HPDE6-E6E7 (cell line): ENCODE measurements around the gene GH1.

Experiments
- DNase-seq: peaks from one replicate; pipeline ENCODE4 v3.0.0; 2011; ENCODE audit warnings: missing footprints; ENCODE audit errors: extremely low spot score

Gene GH1

GRCh38 chr17:63944736-63945499, 26.3 kb upstream of the GH1 start:
- DNase-seq = no peak

- no peak for DNase-seq
These were observed 25.1 kb upstream of the GH1 start for GRCh38 chr17:63943745-63944144.

GRCh38 chr17:63942309-63942985, 23.8 kb upstream of the GH1 start:
- no peak for DNase-seq

GRCh38 chr17:63941751-63942150, 23.1 kb upstream of the GH1 start:
- no peak for DNase-seq

GRCh38 chr17:63941162-63941561, 22.5 kb upstream of the GH1 start:
- DNase-seq = no peak

- no peak for DNase-seq
These were observed 21.9 kb upstream of the GH1 start for GRCh38 chr17:63940584-63940983.

- DNase-seq = no peak
These were observed 21.2 kb upstream of the GH1 start for GRCh38 chr17:63939884-63940283.

GRCh38 chr17:63939401-63939800, 20.8 kb upstream of the GH1 start:
- no peak for DNase-seq

GRCh38 chr17:63937920-63938319, 19.3 kb upstream of the GH1 start:
- no peak for DNase-seq

- DNase-seq = no peak
These were observed 18.7 kb upstream of the GH1 start for GRCh38 chr17:63937319-63937718.

- DNase-seq = no peak
These were observed 15.8 kb upstream of the GH1 start for GRCh38 chr17:63934183-63935112.

GRCh38 chr17:63933598-63933997, 15.0 kb upstream of the GH1 start:
- DNase-seq = no peak

- DNase-seq = no peak
These were observed 14.1 kb upstream of the GH1 start for GRCh38 chr17:63932721-63933120.

GRCh38 chr17:63931981-63932561, 13.4 kb upstream of the GH1 start, which contains the start of gene CD79B:
Gene CD79B (minus strand): TSS chr17:63932331. CDS start chr17:63932261, 70 bp downstream.
- DNase-seq = no peak

- no peak for DNase-seq
These were observed 12.4 kb upstream of the GH1 start for GRCh38 chr17:63930951-63931575.

GRCh38 chr17:63929860-63930766, 11.5 kb upstream of the GH1 start:
- DNase-seq = no peak

GRCh38 chr17:63928966-63929695, 10.5 kb upstream of the GH1 start:
- no peak for DNase-seq

- DNase-seq = no peak
These were observed 9.6 kb upstream of the GH1 start for GRCh38 chr17:63928172-63928666.

GRCh38 chr17:63927464-63928171, 9.0 kb upstream of the GH1 start:
- DNase-seq = no peak
